GM19324 (cell line): ENCODE measurements around the gene CLDN3.
"Not testable (repeated sequence)": the region's sequence is repeated elsewhere in the genome, so short reads cannot be mapped to it uniquely, and the experiment has no call there.

Source experiments
- ATAC-seq: cut with Tn5 transposase; IDR thresholded peaks from one replicate; pipeline ENCODE4 v1.9.1; 2021; ENCODE audit warnings: mild to moderate bottlenecking, moderate library complexity; ENCODE audit not compliant: unreplicated experiment, low FRiP score

The CLDN3 gene, protein sequence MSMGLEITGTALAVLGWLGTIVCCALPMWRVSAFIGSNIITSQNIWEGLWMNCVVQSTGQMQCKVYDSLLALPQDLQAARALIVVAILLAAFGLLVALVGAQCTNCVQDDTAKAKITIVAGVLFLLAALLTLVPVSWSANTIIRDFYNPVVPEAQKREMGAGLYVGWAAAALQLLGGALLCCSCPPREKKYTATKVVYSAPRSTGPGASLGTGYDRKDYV

DNA sequence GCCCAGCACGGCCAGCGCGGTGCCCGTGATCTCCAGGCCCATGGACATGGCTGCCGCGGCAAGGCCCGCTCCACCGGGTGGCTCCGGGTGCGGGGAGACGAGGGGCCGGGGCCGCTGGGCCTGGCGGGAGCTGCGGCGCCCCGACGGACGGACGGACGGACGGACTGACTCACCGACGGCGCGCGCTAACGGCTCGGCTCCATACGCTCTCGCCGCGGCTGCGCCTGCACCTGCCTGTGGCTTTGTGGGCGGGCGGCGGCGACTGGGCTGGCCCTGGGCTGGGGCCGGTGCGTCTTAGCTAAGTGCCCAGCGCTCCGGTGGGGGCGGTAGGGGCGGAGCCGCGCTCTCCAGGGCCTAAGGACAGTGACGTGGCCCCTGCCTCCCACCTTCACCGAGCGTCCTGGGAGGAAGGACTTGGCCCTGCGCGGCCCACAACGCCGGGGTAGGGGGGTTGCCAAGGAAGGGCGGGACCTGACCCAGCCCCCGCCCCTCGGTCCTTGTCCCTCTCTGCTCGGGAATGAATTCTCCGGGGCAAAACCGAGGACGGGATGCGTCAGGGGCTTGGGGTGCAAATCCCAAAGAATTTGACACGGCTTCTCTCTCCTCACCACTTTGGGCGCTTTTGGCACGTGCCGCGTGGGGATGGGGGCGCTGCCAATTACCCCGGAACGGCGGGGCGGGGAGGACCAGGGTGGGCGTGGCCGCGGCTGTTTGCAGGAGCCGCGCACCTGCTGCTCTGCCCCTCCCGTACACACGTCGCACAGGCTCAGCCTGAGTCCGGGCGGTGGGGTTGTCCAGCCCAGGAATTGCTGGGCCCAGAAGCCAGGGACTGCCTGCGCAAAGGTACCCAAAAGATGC lies at the start of gene CLDN3:
Gene CLDN3, minus strand, starts transcription at position 269 of the 858 bp plus-strand sequence. Its CDS starts 221 bp downstream, at position 48.
- no peak for ATAC-seq

DNA sequence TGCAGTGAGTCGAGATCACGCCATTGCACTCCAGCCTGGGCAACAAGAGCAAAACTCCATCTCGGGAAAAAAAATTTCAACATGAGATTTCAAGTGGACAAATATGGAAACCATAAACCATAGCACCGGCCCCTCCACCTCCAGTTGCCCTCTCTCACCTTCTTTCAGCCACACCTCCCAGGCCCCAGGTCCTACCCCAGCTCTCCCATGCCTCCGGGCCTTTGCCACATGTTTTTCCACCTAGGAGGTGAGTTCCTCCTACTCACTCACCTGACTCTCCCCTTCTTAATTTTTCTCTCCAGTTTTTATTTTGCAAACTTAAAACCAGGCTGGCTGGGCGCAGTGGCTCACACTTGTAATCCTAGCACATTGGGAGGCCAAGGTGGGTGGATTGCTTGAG lies 47.1 kb upstream of the CLDN3 start:
- no peak for ATAC-seq

DNA sequence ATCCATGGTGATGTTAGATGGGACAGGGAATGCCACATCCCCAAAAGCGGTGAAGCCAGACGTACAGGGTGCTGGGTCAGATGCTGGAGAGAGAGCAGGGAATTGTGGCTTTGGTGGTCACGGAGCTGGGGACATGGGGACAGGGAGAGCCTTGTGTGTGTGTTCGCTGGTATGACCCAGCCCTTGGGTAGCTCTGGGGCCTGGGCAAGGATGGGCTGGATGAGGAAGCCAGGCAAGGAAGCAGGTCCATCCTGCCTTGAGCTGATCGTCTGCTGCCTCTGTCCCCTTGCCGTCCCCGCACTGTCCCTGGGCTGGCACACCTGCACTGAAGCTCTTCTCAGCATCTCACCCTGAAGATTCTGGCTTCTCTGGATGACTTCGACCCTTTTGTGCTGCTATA lies 45.4 kb upstream of the CLDN3 start:
- no peak for ATAC-seq

DNA sequence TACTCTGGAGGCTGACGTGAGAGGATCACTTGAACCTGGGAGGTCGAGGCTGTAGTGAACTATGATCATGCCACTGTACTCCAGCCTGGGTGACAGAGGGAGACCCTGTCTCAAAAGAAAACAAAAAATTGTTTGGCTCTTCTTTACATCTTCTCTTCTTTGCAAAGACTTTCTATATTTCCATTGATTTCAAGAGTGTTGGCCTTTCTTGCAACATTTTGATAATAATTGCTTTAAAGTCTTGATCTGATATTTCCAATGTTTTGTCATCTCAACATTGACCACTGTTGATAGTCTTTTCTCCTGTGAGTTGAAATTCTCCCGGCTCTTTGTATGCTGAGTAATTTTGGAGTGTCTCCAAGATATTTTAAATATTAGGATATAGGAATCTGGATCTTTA lies 42.9 kb upstream of the CLDN3 start:
- no peak for ATAC-seq

DNA sequence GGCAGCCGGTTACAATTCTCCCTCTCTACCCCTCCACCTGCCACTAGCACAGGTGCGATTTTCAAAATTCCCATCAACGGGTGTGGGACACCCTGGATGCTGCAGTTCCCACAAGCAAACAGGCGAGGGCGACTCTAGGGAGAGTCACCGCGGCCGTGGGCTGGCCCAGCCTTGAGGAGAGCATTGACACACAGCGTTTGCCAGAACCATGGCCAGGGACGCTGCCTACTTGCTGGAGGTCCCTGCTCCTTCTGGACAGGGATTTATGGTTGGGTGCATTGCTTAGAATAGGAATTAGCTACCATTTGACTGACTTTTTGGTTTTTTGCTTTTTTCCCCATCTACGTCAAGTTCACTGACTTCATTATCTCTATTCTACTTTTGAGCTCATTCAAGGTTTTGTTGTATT lies 41.7 kb upstream of the CLDN3 start:
- no peak for ATAC-seq

DNA sequence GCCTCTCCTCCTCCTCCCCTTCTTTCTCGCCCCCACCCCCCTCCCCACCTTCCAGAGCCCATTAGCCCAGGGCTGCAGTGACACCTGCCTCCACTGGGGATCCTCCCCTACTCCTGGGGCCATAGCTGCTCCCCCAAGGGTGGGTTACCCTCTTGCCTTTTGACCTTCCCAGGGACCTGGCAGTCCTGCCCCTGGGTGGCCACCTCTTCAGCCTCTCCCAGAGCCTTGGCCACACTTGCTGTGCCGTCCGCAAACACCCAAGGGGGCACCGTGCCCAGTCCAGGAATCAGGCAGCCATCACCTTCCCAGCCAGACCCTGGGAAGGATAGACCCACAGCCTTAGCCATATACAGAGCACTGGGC lies 40.9 kb upstream of the CLDN3 start:
- no peak for ATAC-seq

DNA sequence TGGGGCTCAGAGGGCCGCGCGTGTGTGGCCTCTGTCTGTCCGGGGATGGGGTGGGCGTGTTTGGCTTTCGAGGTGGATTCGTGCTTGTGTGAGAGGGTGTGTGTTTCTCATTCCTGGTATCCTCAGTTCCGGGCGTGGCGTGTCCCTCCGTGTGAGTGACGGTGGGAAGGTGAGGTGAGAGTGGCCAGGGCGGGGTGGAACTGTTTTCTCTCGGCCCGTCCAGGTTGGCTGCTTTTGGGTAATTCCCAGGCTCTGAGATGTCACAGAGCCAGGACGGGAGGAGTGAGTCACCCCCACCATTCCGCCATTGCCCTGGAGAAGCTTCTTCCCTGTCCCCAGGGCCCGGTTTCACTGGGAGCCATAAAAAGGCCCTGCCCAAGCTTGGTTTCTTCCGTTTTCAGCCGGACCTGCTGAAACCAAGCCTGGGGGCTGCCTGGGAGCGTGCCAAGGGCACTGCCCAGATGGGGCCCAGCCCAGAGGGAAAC lies 39.4 kb upstream of the CLDN3 start:
- ATAC-seq: no peak

DNA sequence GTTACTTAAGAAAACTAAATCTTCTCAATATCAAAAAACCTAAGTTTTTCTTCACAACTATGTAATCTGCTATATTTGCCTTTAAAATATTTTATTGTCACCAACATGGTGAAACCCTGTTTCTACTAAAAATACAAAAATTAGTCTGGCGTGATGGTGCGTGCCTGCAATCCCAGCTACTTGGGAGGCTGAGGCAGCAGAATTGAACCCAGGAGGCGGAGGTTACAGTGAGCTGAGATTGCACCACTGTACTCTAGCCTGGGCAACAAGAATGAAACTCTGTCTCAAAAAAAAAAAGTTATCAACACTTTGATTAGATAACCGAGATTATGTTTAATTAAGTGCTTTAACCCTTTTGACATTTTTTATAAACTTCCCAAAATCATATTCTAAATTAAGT lies 32.4 kb upstream of the CLDN3 start:
- ATAC-seq: no peak

DNA sequence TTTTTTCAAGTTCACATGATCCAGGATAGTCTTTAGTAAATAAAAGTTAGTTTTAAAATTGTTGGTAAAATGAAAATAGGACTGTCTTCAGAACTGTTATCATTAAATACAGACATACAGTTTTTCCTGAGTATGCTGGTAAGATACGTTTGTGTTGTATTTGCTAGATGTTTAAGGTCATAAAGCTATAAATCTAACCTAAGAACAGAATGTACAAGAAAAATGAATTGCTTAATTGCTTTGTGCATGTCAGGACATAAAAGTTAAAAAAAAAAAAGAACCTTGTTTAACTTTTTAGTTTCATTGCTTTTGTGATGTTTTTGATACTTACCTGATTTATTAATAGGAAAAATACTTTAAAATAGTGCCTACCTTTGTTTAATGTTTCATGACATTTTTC lies 31.5 kb upstream of the CLDN3 start:
- ATAC-seq: no peak

DNA sequence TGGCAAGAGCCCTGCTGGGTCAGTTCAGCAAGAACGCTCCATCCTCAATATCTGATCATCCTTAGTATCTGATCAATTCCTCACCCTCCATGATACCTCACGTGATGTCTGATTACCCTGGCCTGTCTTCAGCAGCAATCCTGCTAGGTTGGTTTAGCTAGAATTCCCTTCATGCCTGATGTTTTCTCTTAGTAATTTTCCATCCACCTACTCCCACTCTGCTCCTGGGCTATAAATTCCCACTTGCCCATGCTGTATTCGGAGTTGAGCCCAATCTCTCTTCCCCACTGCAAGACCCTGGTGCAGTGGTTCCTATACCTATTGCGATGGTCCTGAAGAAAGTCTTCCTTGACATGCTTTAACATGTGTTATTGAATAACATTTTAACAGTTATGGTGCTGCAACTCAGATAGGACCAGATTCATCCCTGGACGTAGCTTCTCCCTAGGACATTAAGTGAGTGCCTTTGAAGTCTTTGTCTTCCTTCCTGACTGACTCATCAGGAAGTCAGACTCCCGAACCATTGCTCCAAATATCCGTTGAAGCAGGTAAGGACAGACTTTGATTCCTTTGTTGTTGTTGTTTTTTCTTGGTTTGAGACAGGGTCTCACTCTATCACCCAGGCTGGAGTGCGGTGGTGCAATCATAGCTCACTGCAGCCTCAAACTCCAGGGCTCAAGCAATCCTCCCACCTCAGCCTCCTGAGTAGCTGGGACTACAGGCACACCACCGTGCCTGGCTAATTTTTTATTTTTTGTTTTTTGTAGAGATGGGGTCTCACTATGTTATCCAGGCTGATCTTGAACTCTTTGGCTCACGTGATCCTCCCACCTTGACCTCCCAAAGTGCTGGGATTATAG lies 29.4 kb upstream of the CLDN3 start:
- ATAC-seq: no peak

DNA sequence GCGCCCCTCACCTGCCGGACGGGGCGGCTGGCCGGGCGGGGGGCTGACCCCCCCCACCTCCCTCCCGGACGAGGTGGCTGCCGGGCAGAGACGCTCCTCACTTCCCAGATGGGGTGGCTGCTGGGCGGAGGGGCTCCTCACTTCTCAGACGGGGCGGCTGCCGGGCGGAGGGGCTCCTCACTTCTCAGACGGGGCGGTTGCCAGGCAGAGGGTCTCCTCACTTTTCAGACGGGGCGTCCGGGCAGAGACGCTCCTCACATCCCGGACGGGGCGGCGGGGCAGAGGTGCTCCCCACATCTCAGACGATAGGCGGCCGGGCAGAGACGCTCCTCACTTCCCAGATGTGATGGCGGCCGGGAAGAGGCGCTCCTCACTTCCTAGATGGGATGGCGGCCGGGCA lies 27.1 kb upstream of the CLDN3 start:
- not testable (repeated sequence) for ATAC-seq

DNA sequence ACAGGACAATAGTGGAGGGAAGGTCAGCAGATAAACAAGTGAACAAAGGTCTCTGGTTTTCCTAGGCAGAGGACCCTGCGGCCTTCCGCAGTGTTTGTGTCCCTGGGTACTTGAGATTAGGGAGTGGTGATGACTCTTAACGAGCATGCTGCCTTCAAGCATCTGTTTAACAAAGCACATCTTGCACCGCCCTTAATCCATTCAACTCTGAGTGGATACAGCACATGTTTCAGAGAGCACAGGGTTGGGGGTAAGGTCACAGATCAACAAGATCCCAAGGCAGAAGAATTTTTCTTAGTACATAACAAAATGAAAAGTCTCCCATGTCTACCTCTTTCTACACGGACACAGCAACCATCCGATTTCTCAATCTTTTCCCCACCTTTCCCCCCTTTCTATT lies 26.6 kb upstream of the CLDN3 start:
- ATAC-seq: not testable (repeated sequence)

DNA sequence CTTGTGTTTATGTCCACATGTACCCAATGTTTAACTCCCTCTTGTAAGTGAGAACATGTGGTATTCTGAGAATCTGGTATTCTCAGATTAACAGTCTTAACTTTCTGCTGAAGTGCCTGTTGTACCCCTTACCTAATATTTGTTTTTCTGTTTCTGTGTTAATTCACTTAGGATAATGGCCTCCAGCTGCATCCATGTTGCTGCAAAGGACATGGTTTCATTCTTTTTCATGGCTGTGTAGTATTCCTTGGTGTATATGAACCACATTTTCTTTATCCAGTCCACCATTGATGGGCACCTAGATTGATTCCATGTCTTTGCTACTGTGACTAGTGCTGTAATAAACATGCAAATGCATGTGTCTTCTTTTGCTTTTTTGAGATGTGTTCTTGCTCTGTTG lies 25.1 kb upstream of the CLDN3 start:
- ATAC-seq: not testable (repeated sequence)

DNA sequence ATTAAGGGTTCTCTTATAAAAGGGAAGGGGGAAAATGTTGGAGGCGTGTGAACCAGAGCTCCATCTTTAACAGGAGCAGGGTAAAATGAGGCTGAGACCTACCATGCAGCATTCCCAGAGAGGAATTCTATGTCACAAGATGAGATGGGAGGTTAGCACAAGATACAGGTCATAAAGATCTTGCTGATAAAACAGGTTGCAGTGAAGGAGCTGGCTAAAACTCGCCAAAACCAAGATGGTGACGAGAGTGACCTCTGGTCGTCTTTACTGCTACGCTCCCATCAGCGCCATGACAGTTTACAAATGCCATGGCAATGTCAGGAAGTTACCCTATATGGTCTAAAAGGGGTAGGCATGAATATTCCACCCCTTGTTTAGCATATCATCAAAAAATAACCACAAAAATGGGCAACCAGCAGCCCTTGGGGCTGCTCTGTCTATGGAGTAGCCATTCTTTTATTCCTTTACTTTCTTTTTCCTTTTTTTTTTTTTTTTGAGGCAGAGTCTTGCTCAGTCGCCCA lies 21.2 kb upstream of the CLDN3 start:
- ATAC-seq: not testable (repeated sequence)

DNA sequence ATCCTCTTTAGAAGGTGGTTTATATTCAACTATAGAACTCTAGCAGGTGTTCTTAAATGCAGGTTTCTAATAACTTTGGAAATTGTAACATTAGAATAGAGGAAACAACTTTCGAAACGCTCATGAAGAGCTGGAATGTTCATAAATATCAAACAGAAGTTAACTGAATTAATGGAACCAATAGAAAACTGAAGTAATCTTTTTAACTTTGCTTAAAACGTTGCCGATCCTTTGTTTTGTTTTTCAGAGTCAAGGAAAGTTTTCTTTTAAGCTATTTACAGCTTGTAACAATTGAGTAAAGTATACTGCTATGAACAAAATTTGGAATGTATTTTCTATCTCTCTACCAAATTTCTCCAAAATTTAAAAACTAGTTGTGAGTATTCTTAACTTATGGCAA lies 19.0 kb upstream of the CLDN3 start:
- no peak for ATAC-seq

DNA sequence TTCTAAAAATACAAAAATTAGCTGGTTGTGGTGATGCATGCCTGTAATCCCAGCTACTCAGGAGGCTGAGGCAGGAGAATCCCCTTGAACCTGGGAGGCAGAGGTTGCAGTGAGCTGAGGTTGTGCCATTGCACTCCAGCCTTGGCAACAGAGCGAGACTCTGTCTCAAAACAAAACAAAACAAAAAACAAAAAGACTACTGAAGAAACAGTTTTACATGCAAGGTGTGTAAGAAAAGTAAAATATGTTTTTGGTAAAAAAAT lies 17.6 kb upstream of the CLDN3 start:
- not testable (repeated sequence) for ATAC-seq

DNA sequence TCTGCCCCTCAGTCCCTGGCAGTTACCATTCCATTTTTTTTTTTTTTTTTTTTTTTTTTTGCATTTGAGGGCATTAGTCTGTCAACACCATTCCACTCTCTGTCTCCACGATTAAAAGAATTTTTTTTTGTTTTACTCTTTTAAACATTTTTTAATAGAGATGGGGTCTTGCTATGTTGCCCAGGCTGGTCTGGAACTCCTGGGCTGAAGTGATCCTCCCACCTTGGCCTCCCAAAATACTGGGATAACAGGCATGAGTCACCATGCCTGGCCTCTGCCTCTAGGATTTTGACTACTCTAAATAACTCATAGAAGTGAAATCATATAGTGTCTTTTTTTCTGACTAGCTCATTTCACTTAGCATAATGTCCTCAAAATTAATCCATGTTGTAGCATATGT lies 16.5 kb upstream of the CLDN3 start:
- no peak for ATAC-seq

DNA sequence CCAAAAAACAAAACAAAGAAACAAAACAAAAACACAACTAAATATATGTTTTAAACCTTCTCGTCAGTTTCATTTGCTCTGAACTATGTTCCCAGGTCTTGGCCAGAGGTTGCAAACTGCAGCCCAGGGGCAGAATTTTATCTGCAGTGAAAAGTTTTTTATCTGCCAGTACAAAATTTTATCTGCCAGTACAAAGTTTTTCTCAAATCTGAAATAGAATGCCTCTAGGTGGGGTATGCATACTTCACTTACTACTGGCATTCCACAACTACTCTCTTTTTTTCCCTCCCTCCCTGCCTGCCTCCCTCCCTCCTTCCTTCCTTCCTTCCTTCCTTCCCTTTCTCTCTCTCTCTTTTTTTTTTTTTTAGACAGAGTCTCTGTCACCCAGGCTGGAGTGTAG lies 9.4 kb upstream of the CLDN3 start:
- ATAC-seq: no peak

DNA sequence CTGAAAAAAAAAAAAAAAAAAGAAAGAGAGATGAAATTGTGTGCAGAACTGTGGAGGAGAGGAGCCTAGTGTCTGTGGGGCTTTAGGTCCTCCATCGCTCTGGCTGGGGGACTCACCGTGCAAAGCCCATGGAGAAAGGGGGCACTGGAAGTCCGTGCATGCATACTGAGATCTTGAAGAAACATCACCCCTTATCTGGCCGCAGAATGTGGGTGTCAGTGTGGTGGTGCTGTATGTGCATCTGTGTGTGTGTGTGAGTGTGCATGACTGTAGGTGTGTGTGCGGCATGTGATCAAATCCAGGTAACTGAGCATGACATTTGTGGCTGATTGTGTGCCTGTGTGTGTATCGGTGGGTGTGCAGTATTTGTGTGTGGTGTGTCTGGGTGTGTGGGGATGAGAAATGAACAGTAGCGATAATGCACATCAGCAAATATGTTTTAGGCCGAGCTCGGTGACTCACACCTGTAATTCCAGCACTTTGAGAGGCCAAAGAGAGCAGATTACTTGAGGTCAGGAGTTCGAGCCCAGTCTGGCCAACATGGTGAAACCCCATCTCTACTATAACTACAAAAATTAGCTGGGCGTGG lies 8.8 kb upstream of the CLDN3 start:
- ATAC-seq: no peak

DNA sequence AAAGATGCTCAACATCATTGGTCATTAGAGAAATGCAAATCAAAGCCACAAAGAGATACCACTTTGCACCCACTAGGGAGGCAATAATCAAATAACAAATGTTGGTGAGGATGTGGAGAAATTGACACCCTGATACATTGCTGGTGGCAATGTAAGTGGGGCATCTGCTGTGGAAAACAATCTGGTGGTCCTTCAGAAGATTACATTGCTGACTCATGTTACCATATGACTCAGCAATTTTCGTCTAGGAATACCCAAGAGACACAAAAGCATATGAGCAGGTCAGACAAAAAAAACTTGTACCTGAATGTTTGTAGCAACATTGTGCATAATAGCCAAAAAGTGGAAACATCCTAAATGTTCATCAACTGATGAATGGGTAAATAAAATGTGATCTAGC lies 4.9 kb upstream of the CLDN3 start:
- ATAC-seq: no peak
